Islet of Langerhans (tissue), 1 donor: Measurements from ENCODE around the gene AUTS2.

Experiments
- FAIRE-seq: peaks from one replicate; lab custom pipeline; 2011; peaks lifted over from hg19 to GRCh38; lab: Jason Lieb, UNC

The AUTS2 gene

DNA sequence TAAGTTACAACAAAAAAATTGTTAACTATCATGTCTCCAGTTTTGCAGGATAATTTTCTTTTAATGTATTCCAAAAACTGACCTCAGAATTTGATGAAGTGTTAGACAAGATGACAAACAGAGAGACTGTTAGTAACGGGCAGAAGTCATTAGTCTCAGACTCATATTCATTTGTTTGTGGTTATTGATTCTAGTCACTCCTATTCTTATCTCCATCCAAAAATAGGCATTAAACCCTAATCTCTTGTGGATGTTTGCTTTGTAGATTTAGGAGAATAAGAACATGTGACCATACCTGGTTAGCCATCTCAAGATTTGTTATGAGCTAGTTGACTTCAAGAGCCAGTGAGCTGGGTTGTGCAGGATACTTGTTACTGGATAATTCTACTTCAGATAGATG lies 261.1 kb downstream of the AUTS2 start:
- FAIRE-seq: no peak

DNA sequence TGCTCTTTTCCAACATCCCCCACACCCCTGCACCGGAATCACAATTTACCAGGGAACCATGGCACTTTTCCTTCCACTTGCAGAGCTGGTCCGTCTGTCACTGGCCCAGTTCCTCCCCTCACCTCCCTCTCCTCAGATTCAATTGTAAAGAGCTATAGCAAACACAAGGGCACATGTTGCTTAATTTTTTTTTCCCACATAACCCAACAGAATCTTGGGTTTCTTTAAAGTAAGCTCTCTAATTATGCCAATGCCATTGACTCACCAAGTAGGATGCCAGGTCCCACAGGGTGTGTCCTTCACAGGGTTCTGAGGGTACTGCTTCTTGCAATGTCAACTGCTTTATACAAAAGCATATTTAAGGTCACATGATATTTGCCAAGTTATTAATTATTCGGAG lies 262.2 kb downstream of the AUTS2 start:
- no peak for FAIRE-seq

DNA sequence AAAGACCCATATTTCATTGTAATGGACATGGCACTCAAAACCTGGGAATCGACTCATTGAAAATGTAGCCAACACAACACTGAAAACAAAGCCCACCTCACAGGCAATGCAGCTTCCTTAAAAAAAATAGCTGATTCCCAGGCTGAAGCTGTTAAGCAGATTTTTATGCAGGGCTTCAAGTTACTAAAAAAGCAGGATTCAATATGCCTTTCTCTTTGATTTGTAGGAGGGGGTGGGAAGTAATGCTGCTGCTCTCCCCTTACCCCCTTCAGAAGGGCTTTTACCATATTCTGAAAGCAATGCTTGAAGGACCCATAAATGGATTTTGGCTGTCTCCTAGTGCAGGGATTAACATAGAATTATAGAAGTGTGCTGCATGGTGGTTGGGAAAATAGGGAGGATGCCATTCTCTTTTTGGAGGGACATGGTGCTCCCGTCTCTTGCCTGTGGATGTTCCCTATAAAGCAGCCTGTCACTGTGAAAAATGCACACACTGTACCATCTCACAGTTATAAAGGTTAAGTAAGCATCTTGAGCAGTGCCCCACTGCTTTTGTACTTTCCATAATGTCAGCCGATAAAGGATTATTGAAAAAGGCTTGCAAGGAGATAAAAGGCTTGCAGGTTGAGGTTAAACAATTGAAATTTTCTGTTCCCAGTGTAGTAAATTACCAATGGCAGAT lies 262.8 kb downstream of the AUTS2 start:
- FAIRE-seq: no peak

DNA sequence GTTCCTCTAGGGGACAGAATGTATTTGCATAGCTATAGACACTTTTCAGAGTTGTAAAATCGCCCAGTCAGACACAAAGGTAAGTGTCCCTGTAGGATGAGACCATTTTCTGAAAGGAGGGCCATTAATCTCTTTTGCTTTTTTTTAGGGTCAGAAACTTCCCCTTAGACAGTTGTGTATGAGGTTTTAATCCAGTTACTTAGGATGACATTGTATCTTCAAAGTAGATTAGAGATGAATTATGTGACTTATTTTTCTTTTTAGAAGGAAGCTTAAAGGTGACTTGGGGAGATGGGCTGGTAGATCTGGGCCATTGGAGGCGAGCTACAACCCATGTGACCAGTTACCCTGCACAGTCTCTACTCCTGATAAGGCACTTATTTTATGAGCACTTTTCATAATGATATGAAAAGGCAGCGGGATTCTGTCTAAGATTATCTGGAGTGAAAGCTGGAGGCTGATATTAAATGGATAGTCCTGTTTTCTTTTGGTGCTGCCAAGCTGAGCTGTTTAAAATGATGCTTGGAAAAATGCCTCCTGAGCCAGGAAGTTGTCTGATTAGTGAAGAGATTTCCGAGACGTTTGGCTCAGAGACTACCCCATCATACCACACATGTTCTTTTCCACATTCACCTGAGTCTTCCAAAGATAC lies 264.3 kb downstream of the AUTS2 start:
- FAIRE-seq: no peak

GRCh38 chr7:69864274-69864673 lies 266.0 kb downstream of the AUTS2 start:
- FAIRE-seq: no peak

GRCh38 chr7:69864822-69865221 lies 266.5 kb downstream of the AUTS2 start:
- no peak for FAIRE-seq

DNA sequence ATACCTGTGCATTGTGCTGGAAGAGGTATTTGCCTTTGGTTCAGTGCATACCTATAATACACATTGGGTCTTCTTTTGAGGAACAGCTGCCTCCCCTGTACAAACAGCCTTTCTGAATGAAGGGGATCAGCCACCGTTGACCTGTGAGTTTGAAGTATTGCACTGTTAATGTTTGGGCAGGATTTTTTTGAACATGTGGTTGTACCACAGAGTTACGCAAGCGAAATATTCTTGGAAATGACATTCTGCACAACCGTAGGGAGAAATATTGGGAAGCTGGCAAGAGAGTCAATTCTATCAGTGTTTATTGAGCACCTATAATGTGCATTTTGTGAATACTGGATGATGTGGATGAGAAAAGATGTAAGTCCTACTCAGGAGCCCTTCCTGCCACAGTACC lies 270.6 kb downstream of the AUTS2 start:
- no peak for FAIRE-seq

DNA sequence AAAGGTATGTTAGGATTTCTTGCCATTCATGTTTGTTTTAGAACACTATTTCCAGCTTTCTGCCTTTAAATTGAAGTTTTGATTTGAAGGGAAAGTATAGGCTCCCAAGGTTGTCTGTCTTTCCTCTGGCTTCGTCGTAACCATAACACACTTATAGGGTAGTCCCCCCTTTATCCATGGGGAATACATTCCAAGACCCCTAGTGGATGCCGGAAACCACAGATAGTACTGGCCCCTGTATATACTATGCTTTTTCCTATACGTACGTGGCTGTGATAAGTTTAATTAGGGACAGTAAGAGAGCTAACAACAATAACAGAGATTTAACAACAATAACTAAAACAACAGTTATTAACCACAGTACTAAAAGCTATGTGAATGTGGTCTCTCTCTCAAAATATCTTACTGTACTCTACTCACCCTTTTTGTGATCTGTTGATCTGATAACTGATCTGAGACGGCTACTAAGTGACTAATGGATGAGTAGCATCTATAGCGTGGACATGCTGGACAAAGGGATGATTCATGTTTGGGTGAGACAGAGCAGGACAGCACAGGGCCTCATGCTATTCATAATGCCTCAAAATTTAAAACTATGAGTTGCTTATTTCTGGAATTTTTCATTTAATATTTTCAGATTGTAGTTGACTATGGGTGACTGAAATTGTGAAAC lies 273.1 kb downstream of the AUTS2 start:
- no peak for FAIRE-seq

- no peak for FAIRE-seq
Observed at GRCh38 chr7:69871886-69872569, 273.8 kb downstream of the AUTS2 start.

- FAIRE-seq: no peak
Observed at GRCh38 chr7:69873512-69873911, 275.2 kb downstream of the AUTS2 start.

DNA sequence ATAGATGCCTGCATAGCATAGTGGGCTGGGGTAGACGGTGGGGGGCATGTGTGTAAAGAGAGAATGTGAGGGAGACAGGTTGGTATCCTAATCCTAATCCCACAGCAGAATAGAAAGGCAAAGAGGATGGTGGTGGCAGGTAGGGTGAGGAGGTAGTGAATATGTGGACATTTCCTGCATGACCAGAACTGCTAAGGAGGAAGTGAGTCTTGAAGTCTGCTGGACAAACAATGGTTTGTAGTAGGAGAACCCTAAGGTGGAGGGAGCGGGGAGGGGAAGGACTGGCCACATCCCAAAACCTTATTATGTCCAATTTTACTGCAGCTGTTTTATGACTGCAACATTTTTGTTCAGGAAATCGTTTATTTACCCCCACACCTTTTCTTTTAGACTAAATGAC lies 279.7 kb downstream of the AUTS2 start:
- no peak for FAIRE-seq

- FAIRE-seq: no peak
Observed at GRCh38 chr7:69878591-69878990, 280.3 kb downstream of the AUTS2 start.

- FAIRE-seq: no peak
Observed at GRCh38 chr7:69879989-69880388, 281.7 kb downstream of the AUTS2 start.

DNA sequence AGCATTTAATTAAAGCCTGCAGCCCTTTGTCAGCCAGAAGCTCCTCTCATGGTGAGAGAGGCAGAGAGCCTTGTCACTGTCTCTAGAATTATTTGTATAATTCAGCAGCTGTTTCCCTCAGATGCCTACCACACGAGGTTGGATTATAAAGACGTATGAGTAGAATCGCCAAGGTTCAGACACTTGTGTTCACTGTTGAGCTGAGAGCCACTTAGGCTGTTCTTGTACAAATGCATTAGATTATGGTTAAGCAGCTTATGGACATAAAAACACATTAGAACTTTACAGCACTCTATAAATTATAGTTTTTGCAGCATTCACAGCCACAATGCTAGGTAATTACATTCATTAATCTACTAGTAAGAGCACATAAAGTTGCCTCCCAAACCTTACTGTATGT lies 282.6 kb downstream of the AUTS2 start:
- no peak for FAIRE-seq

DNA sequence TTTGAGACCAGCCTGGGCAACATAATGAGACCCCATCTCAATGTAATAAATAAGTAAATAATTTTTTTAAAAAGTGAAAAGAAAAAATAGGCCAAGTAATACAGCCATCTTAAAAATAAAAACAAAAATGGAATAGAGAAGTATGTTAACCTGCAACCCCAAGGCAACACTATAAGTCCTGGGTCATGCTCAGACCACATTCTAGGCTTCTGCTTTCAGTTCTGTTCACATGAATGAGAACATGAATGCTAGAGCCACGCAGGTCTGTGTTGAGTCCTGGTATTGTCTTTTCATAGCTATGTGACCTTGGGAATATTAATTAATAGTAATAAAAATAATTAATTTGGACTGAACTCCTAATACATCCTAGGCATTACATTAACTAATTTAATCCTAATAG lies 284.0 kb downstream of the AUTS2 start:
- no peak for FAIRE-seq

GRCh38 chr7:69883399-69883891 lies 285.2 kb downstream of the AUTS2 start:
- FAIRE-seq: no peak

- FAIRE-seq: no peak
Observed at GRCh38 chr7:69885431-69885830, 287.2 kb downstream of the AUTS2 start.

GRCh38 chr7:69889338-69889975 lies 291.2 kb downstream of the AUTS2 start:
- no peak for FAIRE-seq

DNA sequence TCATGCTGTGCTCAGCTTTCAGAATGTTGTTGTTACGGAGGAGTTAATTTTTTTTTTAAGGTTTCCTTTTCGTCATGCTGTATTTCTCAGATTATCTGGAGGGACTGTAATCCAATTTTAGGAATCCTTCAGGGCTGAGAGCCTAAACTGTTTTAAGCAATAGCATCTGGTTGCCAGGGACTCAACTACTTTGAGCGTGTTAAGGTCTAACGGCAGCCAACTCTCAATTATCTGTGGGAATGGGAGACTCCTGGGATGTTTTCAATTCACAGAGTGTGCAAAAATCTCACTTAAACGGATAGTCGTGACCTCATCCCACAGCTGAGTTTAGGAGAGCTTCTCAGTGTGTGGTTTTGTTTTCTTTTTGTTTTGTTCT lies 291.7 kb downstream of the AUTS2 start:
- FAIRE-seq: no peak

DNA sequence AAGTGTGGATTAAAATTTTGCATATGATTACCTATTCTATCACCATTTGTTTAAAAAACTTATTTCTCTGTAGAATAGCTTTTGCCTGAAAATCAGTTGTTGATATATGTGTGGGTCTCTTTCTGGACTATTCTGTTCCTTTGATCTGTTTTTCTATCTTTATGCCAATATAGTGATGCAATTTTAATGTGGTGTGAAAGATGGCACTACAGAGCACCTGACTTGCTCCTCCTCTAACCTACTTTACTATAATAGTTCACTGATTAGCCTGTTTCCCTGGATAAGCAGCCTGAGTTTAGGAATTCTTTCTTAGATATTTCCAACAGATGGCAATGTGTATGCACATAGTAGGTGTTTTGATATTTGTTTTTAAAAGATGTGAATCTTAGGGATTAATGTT lies 294.5 kb downstream of the AUTS2 start:
- FAIRE-seq: peak; percentile 43

DNA sequence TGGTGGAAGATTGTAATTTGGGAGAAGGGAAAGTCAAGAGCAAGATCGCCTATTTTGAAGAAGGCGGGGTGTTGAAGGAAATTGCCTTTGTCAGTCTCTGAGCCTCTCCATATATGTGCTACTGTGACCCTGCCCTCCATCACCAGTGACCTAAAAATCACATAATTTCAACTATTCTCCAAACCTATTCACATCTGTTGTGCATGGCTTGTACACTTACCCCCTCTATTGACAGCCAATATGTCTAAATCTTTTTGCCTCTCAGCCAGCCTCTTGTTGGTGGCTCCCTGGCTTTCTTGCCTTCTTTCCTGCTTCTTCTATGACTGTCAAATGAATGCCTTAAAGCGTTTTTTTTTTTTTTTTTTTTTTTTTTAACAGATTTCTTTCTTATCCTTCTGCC lies 295.6 kb downstream of the AUTS2 start:
- FAIRE-seq: peak; percentile 21

- no peak for FAIRE-seq
Observed at GRCh38 chr7:69895446-69895845, 297.2 kb downstream of the AUTS2 start.

DNA sequence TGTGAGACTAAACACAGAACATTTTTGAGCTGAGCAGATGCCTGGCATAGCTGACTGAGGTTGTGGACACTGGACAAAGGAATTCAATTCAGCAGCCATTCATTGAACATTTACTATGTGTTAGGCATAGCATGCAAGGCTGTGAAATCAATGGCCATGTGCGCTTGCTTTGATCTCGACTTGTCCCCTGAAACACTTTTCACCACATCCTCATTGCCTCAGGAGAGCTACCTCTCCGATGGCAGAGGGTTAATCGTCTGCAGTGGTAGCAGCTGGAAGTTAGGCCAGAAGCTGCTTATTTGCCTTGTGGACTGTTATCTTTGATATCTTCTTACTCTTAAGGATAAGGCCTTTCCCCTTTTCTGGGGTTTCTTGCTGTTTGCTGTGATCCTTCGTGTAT lies 297.8 kb downstream of the AUTS2 start:
- FAIRE-seq: no peak
